Measurements from ENCODE around the gene NRP2. TPM values are rescaled to one million over a fixed set of nuclear protein-coding genes. Genes with fewer than 3 reads are reported as not detected.

Gene NRP2
- total RNA-seq, 1 donor from 2014 or later, result 89.0 TPM

GRCh38 chr2:205646680-205647079 is 35.6 kb upstream of the NRP2 start:
- Mint-ChIP-seq H3K27ac (ENCODE audit: unreplicated experiment) (no peak overlapping the region), H3K4me3 (ENCODE audit: unreplicated experiment) (no peak overlapping the region), H3K4me1 (ENCODE audit: low read depth, unreplicated experiment) (peaks cover 22% of the 10 kb centered on the region), H3K36me3 (ENCODE audit: unreplicated experiment) (no peaks in the 10 kb centered on the region), H3K9me3 (ENCODE audit: unreplicated experiment) (peaks cover 6% of the 10 kb centered on the region), H3K27me3 (ENCODE audit: unreplicated experiment) (peaks cover 3% of the 10 kb centered on the region)
- no peak for TF ChIP-seq CTCF (IDR thresholded peaks at IDR 0.05; ENCODE audit: partially characterized antibody, unreplicated experiment)
- no peak for DNase-seq

DNA sequence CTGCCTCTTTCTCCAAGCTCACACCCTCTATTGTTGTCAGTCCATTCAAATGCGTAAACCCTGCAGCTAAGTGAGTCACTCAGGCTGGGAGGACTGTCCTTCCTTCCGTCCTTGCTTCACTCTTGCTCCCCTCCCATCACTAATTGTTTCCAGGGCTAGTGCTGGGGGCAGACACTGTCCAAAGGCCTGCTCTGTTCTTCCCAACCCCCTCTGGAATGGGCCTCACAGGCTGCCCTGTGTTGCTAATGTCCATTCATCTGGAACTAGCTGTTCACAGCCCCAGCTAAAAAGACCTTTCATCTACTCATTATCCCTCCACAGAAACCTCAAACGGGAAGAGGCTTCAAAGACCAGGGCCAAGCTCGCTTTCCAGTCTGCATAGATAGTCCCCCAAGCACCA is 31.9 kb upstream of the NRP2 start:
- no peak overlapping the region for H3K27ac Mint-ChIP-seq (ENCODE audit: unreplicated experiment)
- H3K27me3 Mint-ChIP-seq (ENCODE audit: unreplicated experiment), result peaks cover 3% of the 10 kb centered on the region
- no peak for DNase-seq
- H3K9me3 Mint-ChIP-seq (ENCODE audit: unreplicated experiment), result peaks cover 8% of the 10 kb centered on the region
- no peaks in the 10 kb centered on the region for H3K36me3 Mint-ChIP-seq (ENCODE audit: unreplicated experiment)
- H3K4me3 Mint-ChIP-seq (ENCODE audit: unreplicated experiment), result no peak overlapping the region
- peaks cover 11% of the 10 kb centered on the region for H3K4me1 Mint-ChIP-seq (ENCODE audit: low read depth, unreplicated experiment)
- TF ChIP-seq CTCF (IDR thresholded peaks at IDR 0.05; ENCODE audit: partially characterized antibody, unreplicated experiment), result no peak

DNA sequence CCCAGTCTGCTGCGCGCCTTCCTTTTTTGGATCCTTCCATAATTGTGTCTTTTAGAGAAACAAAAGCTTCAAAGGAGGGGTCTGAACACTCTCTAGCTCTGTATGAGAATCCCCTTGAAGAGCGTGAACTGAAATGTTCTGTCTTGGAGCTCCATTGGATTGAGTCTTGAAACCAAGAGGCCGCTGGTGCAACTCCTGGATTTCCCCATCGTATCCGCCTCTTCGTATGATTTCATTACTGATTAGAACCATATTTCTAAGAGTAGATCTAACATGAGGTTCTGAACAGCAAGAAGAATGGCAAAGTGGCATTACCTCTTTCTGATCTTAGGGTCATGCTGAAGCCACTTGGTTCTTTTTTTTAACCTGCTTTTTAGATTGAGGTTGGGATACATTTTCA is 31.4 kb upstream of the NRP2 start:
- Mint-ChIP-seq H3K9me3 (ENCODE audit: unreplicated experiment) (peaks cover 8% of the 10 kb centered on the region), H3K27ac (ENCODE audit: unreplicated experiment) (no peak overlapping the region)

GRCh38 chr2:205651719-205652118 is 30.6 kb upstream of the NRP2 start:
- no peak for DNase-seq
- H3K9me3 Mint-ChIP-seq (ENCODE audit: unreplicated experiment), result peaks cover 8% of the 10 kb centered on the region
- H3K27me3 Mint-ChIP-seq (ENCODE audit: unreplicated experiment), result peaks cover 5% of the 10 kb centered on the region
- H3K36me3 Mint-ChIP-seq (ENCODE audit: unreplicated experiment), result no peaks in the 10 kb centered on the region
- H3K4me1 Mint-ChIP-seq (ENCODE audit: low read depth, unreplicated experiment), result peaks cover 20% of the 10 kb centered on the region
- H3K4me3 Mint-ChIP-seq (ENCODE audit: unreplicated experiment), result no peak overlapping the region
- no peak for TF ChIP-seq CTCF (IDR thresholded peaks at IDR 0.05; ENCODE audit: partially characterized antibody, unreplicated experiment)
- H3K27ac Mint-ChIP-seq (ENCODE audit: unreplicated experiment), result no peak overlapping the region

More for the DNA sequence above, 31.4 kb upstream of the NRP2 start:
- peaks cover 13% of the 10 kb centered on the region for H3K4me1 Mint-ChIP-seq (ENCODE audit: low read depth, unreplicated experiment)
- H3K36me3 Mint-ChIP-seq (ENCODE audit: unreplicated experiment), result no peaks in the 10 kb centered on the region
- no peak for TF ChIP-seq CTCF (IDR thresholded peaks at IDR 0.05; ENCODE audit: partially characterized antibody, unreplicated experiment)
- DNase-seq, result no peak
- no peak overlapping the region for H3K4me3 Mint-ChIP-seq (ENCODE audit: unreplicated experiment)
- peaks cover 4% of the 10 kb centered on the region for H3K27me3 Mint-ChIP-seq (ENCODE audit: unreplicated experiment)

GRCh38 chr2:205654878-205655605 is 27.3 kb upstream of the NRP2 start:
- Mint-ChIP-seq H3K27ac (ENCODE audit: unreplicated experiment) (no peak overlapping the region), H3K4me3 (ENCODE audit: unreplicated experiment) (no peak overlapping the region), H3K27me3 (ENCODE audit: unreplicated experiment) (peaks cover 5% of the 10 kb centered on the region), H3K9me3 (ENCODE audit: unreplicated experiment) (peaks cover 5% of the 10 kb centered on the region), H3K4me1 (ENCODE audit: low read depth, unreplicated experiment) (peaks cover 24% of the 10 kb centered on the region), H3K36me3 (ENCODE audit: unreplicated experiment) (no peaks in the 10 kb centered on the region)
- TF ChIP-seq CTCF (IDR thresholded peaks at IDR 0.05; ENCODE audit: partially characterized antibody, unreplicated experiment), result no peak
- no peak for DNase-seq
